ENCODE measurements around the gene CAST.

The CAST gene

GRCh38 chr5:96660971-96661854 lies 963 bp upstream of the CAST start:
- H3K9me3 Mint-ChIP-seq = no peaks in the 10 kb centered on the region
- no peaks in the 10 kb centered on the region for H3K36me3 Mint-ChIP-seq (ENCODE audit: low read depth)
- no peak overlapping the region for H3K27ac Mint-ChIP-seq
- DNase-seq = peak; percentile 12
- peak overlapping the region; percentile 93 for H3K4me3 Mint-ChIP-seq
- peaks cover 38% of the 10 kb centered on the region for H3K27me3 Mint-ChIP-seq (ENCODE audit: low read depth, poor library complexity)
- H3K4me1 Mint-ChIP-seq = peaks cover 20% of the 10 kb centered on the region
- no peak for TF ChIP-seq CTCF (IDR thresholded peaks at IDR 0.05)

GRCh38 chr5:96662725-96663518 lies 746 bp downstream of the CAST start:
- no peaks in the 10 kb centered on the region for H3K9me3 Mint-ChIP-seq
- H3K27ac Mint-ChIP-seq = no peak overlapping the region
- no peak for TF ChIP-seq CTCF (IDR thresholded peaks at IDR 0.05)
- no peaks in the 10 kb centered on the region for H3K36me3 Mint-ChIP-seq (ENCODE audit: low read depth)
- H3K4me3 Mint-ChIP-seq = peak overlapping the region; percentile 93
- peak; percentile 78 for DNase-seq
- H3K27me3 Mint-ChIP-seq (ENCODE audit: low read depth, poor library complexity) = peaks cover 38% of the 10 kb centered on the region
- H3K4me1 Mint-ChIP-seq = peaks cover 24% of the 10 kb centered on the region

GRCh38 chr5:96663608-96664007 lies 1.4 kb downstream of the CAST start:
- DNase-seq = no peak
- Mint-ChIP-seq H3K9me3 (no peaks in the 10 kb centered on the region), H3K27me3 (ENCODE audit: low read depth, poor library complexity) (peaks cover 38% of the 10 kb centered on the region), H3K36me3 (ENCODE audit: low read depth) (no peaks in the 10 kb centered on the region), H3K27ac (no peak overlapping the region), H3K4me3 (peak overlapping the region; percentile 93), H3K4me1 (peaks cover 24% of the 10 kb centered on the region)
- no peak for TF ChIP-seq CTCF (IDR thresholded peaks at IDR 0.05)

- Mint-ChIP-seq H3K9me3 (no peaks in the 10 kb centered on the region), H3K36me3 (ENCODE audit: low read depth) (no peaks in the 10 kb centered on the region), H3K4me1 (peaks cover 24% of the 10 kb centered on the region), H3K27me3 (ENCODE audit: low read depth, poor library complexity) (peaks cover 38% of the 10 kb centered on the region), H3K4me3 (no peak overlapping the region), H3K27ac (no peak overlapping the region)
- TF ChIP-seq CTCF (IDR thresholded peaks at IDR 0.05) = no peak
- no peak for DNase-seq
Observed at GRCh38 chr5:96664669-96665068, 2.5 kb downstream of the CAST start.

GRCh38 chr5:96668725-96669124 lies 6.5 kb downstream of the CAST start:
- Mint-ChIP-seq H3K27me3 (ENCODE audit: low read depth, poor library complexity) (peaks cover 19% of the 10 kb centered on the region), H3K36me3 (ENCODE audit: low read depth) (no peaks in the 10 kb centered on the region), H3K4me3 (no peak overlapping the region), H3K4me1 (peaks cover 4% of the 10 kb centered on the region), H3K27ac (no peak overlapping the region), H3K9me3 (no peaks in the 10 kb centered on the region)
- TF ChIP-seq CTCF (IDR thresholded peaks at IDR 0.05) = no peak
- DNase-seq = no peak
